HL-60/S4 treated with retinoic acid at 250 ng/mL for 4 days and 3 days (cell line): ENCODE measurements around the gene MAP4K4.

Experiments used
- in situ Hi-C: fragments of 300-500 bp; cut with MboI; formaldehyde crosslinking; loops from 2 replicates; pipeline ENCODE4 v1.7.0; 2022; ENCODE audit warnings: low sequenced_read_pairs

MAP4K4 gene

GRCh38 chr2:101788995-101789970, 91.8 kb downstream of the MAP4K4 start:
- in situ Hi-C loops = no loop called here

- in situ Hi-C loops = no loop called here
Observed at GRCh38 chr2:101790416-101790815, 92.9 kb downstream of the MAP4K4 start.

- in situ Hi-C loops = no loop called here
Observed at GRCh38 chr2:101790857-101791256, 93.3 kb downstream of the MAP4K4 start.

- in situ Hi-C loops = no loop called here
Observed at GRCh38 chr2:101792208-101792607, 94.7 kb downstream of the MAP4K4 start.

GRCh38 chr2:101793277-101793969, 95.9 kb downstream of the MAP4K4 start:
- in situ Hi-C loops = no loop called here

GRCh38 chr2:101794141-101794540, 96.6 kb downstream of the MAP4K4 start:
- in situ Hi-C loops = no loop called here

- in situ Hi-C loops = no loop called here
Observed at GRCh38 chr2:101795033-101795432, 97.5 kb downstream of the MAP4K4 start.

GRCh38 chr2:101796825-101797600, 99.5 kb downstream of the MAP4K4 start:
- in situ Hi-C loops = no loop called here

GRCh38 chr2:101801496-101801895, 104.0 kb downstream of the MAP4K4 start:
- in situ Hi-C loops = no loop called here

GRCh38 chr2:101802329-101802728, 104.8 kb downstream of the MAP4K4 start:
- in situ Hi-C loops = no loop called here

GRCh38 chr2:101803128-101803527, 105.6 kb downstream of the MAP4K4 start:
- in situ Hi-C loops = no loop called here

GRCh38 chr2:101803945-101804696, 106.6 kb downstream of the MAP4K4 start:
- in situ Hi-C loops = no loop called here

GRCh38 chr2:101805152-101806088, 107.9 kb downstream of the MAP4K4 start:
- in situ Hi-C loops = no loop called here

- in situ Hi-C loops = no loop called here
Observed at GRCh38 chr2:101806123-101806522, 108.6 kb downstream of the MAP4K4 start.

- in situ Hi-C loops = no loop called here
Observed at GRCh38 chr2:101806701-101807100, 109.2 kb downstream of the MAP4K4 start.

GRCh38 chr2:101807242-101807641, 109.7 kb downstream of the MAP4K4 start:
- in situ Hi-C loops = no loop called here

GRCh38 chr2:101808006-101808562, 110.6 kb downstream of the MAP4K4 start:
- in situ Hi-C loops = no loop called here

GRCh38 chr2:101809698-101810097, 112.2 kb downstream of the MAP4K4 start:
- in situ Hi-C loops = no loop called here
